DMS 273 (cell line): ENCODE measurements around the gene AJAP1.

Source experiments
- DNase-seq: peaks from one replicate; lab custom pipeline; 2025; ENCODE audit not compliant: unreplicated experiment; lab: John Stamatoyannopoulos, UW

Gene AJAP1

DNA sequence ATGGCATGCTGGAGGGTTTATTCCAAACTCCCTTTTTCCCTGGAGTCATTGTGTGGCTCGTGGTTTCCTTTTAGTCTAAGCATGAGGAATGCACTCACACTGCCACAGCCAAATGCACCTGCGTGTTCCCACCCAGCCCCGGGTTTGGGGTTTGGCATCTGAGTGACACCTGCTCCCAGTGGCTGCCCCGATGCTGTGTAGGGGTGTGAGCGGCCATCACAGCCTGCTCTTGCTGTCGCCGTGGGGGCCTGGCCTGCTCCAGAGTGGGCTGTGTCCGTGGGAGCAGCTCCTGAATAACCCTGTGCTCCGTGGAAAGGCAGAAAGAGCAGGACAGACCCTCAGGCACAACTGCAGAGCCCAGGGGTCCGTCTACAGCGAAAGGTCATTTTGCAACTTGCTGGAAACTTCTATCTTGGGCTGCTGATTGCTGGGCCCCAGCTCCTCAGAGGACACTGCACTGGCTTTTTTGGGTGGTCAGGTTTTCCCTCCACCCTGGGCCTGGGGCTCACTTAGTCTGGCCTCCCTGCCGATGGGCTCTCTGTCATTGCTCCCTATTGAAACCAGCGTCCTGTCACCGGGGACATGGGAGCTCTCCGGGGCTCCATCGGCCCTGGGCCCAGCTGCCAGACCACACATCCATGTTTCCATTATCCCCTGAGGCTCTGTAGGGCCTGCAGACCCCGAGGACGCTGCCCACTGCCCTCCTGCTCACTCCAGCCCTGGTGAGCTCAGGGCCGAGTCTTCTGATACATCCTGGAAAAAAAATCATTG, 74.1 kb downstream of the AJAP1 start:
- DNase-seq, result no peak

DNA sequence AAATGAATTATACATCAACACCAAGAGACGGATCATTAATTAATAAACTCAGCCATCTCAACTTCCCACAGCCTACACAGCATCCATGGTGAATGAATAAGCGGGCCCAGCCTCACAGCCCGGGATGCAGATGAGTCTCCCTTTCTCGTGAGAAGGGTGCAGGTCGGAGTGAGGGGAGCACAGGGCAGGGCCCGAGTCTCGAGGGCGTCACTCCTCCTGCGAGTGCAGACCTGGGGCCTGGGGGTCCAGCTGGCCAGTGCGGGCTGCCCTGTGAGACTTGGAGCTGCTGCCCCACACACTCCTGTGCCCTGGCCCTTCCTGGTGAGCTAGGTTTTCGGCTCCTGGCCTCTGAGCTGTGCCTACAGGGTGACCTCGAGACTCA, 74.7 kb downstream of the AJAP1 start:
- no peak for DNase-seq

DNA sequence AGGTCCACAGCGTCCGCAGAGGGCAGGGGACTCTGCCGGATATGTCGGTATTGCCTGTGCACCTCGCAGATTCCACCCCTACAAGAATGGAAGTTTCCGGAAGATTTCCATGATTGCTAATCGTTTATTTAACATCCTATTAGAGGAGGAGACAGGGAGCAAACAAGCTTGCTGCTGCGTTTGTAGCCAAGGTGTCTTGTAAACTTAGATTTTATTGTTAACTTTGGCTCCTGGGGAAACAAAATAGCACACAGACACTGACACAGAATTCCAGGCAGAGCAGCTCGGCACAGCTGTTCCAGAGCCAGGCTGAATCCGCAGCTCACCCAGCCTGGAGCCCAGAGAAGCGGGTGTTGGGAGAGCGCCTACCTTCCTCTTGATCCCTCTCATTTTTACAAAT, 75.7 kb downstream of the AJAP1 start:
- DNase-seq, result no peak

DNA sequence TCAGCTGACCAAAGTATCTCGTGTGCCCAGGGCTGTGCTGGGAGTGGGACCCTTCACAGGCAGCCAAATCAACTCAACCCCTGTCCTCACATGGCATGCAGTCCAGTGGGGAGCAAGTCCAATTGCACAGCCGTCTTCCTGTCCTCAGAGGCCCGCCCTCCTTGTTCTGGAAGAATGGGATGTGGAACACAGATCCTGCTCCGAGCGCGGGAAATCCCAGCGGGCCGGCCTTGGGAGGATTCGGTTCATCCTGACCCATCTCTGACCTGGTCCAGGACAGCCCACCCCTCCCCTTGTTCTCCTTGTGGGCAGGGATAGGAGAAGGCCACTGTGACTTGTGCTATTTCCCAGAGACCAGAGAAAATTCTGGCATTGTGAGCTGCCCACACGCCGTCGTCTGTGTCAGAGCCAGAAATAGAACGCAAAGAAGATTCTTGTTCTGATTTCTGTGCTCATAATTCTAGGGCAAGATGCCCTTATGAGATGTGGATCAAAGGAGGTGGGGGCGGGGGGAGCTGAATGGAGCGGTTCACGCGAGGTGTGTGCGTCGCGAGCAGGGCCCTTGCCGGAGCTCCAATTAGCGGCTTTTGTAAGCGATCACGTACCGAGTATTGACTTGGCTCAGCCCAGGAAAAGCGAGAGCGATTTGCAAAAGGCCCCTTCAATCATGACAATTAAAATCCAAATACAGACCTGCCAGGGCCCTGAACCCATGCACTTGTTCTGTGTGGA, 79.2 kb downstream of the AJAP1 start:
- DNase-seq, result no peak

DNA sequence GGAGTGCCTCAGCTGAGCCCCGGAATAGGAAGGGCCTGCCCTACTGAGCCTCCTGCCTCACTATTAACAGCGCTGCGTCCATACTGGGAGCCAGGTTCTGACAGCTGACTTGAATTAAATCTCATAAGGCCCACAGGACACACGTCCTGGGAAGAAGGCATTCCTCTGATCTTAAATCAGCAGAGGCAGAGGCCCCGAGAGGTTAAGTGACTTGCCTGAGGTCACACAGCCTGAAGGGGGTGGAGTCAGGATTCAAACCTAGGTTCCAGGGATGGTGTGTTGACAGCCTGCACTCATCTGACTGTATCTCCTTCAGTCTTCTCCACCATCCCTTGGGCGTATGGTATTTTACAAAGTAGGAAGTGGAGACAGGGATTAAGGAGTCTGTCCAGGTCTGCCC, 79.8 kb downstream of the AJAP1 start:
- no peak for DNase-seq

DNA sequence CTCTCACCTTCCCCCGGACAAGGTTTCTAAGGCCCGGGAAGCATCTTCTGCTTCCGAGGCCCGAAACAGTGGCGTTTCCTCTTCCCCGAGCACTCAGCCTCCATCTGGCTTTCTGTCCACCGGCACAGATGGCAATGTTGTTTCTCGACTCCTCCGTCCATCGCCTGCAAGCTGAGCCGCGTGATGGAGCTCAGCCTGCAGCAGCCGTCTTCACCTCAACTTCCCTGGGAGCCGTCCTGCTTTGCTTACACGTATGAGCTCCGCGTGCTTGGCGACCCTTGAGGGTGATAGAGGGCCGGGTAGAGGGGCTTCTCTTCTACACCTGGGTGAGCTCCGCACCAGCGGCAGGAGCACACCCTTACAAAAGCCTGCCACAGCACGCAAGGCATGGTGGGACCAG, 80.4 kb downstream of the AJAP1 start:
- DNase-seq, result peak; percentile 33

DNA sequence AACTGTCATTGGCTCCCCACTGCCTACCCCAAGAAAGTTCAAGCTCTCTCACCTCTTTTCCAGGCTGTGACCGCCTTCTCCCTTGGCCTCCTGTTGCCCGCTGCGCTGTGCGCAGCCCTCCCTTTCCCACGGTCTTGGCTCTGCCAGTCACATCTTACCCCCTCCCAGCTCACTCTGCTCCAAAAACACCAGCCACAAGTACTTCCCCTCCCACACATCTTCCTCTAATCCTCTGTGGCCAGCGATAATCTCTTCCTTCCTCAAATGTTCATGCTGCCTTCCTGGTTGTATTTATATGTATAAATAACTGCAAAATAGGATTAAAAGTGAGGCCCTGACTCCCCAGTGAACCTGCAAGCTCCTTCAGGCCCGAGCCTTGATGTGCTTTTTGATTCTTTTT, 81.8 kb downstream of the AJAP1 start:
- no peak for DNase-seq

DNA sequence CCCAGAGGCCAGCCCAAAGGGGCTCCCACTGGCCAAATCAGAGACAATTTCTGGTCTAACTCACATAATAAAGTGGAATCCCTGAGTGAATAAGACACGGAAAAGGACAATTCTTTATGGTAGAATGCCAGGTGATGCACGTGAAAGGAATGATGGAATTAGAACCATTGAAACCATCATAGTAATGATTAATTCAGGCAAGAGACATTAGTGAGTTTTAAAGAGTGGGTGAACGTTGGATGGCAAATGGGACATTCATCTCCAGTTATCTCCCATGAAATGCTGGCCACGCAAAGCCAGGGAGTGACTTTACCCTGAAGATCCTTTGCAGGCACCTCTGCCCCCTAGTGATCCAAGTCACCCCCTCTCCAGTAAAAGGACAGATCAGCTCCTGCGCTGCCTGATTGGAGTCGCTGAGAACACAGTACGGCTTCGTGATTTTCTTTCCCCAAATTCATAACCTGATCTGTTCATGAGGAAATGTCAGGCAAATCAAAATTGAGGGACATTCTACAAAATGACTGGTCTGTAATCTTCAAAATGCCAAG, 87.5 kb downstream of the AJAP1 start:
- no peak for DNase-seq

DNA sequence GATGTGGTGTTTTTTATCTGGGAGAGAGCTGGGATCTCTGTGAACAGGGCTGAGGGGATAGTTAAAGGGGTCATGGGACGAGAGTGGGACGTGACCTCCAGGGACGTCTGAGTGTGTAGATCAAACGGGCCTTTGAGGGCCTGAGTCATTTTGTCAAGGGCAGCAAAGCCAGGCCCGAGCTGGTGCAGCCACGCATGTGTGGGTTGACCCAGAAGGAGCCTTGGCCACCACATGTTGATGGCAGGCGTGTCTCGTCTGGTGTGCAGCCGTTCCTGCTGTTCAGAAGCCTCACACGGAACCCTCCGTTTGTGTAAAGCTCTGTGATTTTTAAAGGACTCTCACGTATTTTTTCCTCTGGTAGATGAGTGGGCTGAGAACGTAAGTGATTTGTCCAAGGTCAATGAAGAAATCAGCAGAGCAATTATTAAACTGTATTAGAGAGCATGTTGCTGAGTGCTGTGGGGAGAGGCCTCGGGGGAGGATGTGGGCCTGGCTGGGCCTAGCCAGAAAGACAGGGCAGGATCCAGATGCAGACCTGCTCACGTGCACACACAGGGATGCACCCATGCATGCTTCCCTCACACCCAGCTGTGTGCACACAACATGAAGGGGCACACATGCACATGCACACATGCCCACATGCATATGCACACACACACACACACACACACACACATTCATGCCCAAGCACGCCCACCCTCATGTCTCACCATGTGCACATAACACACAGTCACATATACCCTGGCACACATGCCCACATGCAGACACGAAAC, 89.8 kb downstream of the AJAP1 start:
- DNase-seq, result no peak

DNA sequence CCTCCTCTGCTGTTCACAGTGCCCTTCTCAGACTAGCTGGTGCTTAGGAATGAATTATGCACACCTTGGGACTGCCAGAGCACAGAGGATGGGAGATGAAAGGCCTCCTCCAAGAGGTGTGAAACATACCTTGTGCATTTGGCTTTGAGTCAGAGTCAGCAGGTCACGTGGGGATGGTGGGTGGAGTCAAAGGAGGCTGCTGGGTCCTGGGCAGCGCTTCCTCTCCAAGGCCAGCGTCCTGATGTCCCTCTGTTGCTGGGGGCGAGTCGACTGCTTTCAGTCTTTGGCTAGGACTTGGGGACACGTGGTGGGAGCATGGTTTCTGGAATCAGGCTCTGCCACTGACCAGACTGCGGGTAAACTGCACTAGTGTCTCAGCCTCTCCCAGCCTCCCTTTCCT, 91.2 kb downstream of the AJAP1 start:
- DNase-seq, result no peak

DNA sequence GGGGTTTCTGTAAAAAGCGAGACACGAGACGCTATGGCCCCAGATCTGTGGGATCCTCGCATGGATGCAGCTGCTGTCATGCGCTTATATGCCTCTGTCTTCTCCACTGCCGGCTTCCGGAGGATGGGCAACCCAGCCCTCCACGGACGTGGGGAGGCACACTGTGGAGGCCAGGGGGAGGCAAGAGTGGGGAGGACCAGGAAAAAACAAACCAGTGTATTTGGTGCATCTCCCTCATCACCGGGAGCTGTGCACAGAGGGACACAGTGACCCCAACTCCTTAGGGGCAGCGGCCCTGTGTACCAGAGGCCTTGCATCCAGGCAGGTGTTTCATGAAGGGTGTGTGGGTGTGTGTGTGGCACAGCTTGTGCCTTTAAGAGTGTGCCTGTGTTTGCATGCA, 95.0 kb downstream of the AJAP1 start:
- no peak for DNase-seq

DNA sequence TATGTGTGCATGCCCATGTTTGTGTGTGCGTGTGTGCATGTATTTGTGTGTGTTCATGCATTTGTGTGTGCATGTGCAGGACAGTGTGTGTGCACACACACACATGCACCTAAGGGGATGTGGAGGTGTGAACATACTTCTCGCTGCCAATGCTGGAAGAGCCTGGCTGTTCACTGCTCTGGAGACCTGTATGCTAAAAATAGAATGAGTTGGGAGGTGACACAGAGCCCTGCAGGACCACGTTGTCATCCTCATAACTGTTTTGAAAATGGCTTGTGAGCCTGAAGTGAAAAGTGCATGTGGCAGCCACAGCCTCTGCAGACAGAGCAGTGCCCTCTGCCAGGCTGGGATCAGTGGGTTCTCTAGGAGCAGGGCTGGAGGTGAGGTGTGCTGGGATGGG, 95.8 kb downstream of the AJAP1 start:
- DNase-seq, result no peak

DNA sequence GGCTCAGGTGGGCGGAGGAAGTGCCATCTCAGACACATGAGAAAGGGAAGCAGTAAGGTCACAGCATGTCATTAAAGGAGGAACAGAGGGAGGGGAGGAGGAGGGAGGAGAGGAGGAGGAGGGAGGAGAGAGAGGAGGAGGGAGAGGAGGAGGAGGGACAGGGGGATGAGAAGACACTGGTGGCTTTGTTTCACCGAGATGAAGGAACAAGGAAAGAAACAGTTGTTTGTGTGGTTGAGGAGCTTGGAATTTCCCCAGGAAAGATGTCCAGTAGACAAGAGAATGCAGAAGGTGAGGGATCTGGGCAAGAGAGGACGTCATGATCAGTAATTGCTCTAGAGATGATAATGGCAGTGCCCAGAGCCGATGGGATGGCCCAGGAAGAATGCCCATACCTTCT, 97.7 kb downstream of the AJAP1 start:
- DNase-seq, result no peak

DNA sequence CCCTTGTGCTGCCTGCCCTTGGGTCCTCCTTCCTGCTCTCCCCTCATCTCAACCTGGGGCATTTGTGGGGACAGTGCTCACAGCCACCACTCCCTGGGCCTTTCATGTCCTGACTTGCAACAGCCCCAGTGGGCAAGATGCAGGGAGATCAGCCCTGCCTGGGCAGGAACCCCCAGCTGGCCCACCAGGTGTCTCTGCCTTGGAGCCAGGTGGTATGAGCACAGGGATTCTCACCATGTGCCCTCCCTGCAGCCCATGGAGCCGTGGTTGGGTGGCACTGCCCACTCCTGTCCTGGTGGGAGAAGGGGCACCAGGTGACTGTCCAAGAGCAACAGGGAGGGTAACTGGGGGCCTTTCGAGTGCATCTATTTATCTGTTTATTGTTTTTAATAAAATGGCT, 100.4 kb downstream of the AJAP1 start:
- DNase-seq, result no peak

DNA sequence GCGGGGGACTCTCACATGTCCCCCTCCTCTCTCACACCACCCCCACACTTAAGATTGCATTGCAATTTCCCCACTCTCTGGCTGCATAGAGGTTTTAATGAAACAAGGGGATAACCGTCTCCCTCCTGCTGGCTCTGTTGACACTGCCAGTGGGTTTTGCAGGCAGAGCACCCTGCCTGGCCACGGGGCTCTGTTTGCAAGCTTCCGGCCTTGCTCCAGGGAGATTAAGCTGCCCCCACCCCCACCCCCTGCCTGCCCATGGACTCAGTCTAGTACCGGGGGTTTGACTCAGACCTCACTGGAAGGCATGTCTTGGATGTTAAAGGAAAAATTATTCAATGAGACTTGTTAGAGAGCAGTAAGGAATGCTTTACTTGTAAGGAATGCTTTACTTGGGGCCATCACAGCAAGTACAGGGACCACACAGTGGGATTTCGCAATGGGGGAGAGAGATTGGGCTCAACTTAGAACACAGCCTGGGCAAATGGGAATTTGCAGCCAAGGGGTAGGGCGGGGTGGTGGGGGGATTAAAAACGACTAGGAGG, 101.0 kb downstream of the AJAP1 start:
- DNase-seq, result no peak

DNA sequence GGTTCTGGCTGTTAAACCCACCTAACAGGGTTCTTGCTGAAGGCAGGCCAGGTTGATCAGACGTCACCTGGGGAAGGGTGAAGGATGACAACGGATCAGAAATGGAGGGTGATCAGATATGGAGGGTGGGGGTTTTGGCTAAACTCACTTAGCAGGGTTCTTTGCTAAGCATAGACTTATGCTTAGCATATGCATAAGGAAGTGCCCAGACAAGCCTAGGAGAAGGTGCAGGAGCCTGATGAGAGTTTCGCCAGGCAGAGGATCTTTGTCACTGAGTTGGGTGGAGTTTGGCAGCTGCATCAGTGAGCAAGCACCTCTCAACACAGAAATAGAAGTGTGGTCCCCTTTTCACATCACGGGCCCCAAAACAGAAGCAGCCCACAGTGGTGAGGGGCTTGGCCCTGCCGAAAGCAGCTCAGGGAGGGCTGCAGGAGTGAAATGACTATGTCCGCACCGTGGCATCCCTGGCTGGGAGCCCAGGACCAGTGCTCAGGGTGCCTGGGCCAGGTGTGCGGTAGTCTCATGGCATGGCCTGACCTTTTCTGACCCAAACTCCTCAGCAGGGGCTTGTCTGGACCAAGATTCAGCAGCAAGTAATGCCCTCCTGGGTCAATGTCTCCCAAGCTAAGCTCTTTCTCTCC, 101.6 kb downstream of the AJAP1 start:
- DNase-seq, result no peak

DNA sequence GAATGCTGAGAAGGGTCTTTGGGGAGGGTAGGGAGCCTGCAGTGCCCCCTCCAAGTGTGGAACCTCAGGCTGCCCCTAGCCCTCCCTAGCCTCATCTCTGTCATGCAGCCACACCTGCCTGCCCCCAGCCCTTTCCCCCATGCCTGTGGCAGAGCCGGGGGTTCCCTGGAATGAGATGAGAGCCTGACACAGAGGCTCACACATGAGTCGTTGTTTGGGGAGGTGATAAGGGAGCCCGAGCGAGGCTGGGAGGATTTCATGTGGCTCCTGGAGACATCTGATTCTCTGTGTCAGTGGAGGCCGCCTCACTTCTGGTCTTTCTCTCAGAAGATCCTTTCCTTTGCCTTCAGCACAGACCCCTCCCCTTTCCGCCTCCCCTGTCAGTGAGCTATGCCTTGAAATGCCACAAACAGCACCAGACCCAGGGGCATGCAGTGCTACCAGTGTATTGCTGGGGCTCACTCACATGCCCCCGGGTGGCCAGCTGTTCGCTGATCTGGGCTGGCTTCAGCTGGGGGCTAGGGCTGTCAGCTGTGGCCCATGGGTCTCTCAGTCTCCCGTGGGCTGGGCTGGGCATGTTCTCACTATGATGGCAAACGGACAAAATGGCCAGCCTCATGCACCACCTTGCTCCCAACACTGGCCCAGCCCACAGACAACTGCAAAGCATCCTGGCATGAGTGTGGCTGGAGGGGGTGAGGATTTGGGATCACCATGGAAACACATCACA, 102.6 kb downstream of the AJAP1 start:
- DNase-seq, result no peak

DNA sequence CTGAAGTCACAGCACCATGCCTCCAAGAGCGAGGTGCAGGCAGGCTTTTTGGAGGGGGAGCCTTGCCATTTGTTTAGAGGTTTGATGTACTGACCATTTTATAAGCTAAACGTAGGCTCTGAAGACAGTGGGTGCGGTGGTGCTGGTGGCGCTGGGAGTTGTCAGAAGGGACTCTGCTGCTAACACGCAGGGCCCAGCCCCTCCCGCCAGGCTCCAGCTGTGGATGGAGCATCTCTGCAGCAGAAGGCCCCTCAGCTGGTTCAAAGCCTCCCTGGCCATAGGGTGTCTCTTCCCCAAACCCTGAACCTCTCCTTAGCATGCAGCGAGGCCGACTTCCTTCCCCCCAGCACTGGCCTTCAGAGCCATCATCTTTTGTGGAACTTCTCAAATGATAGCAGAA, 105.3 kb downstream of the AJAP1 start:
- DNase-seq, result no peak

DNA sequence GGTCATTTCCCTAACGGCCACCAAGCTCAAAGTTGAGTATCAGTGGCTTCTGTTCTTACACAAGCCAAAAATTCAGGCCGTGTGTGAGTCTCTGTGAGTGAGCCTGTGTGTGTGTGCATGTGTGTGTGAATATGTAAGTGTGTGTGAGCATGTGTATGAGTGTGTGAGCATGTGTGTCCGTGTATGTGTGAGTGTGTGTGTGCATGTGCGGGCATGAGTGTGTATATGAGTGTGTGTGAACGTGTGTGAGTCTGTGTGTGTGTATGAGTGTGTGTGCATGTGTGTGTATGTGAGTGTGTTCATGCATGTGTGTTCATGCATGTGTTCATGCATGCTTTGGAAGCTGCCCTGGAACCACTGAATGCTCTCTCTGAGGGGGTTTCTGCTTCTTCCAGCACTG, 105.7 kb downstream of the AJAP1 start:
- DNase-seq, result no peak

DNA sequence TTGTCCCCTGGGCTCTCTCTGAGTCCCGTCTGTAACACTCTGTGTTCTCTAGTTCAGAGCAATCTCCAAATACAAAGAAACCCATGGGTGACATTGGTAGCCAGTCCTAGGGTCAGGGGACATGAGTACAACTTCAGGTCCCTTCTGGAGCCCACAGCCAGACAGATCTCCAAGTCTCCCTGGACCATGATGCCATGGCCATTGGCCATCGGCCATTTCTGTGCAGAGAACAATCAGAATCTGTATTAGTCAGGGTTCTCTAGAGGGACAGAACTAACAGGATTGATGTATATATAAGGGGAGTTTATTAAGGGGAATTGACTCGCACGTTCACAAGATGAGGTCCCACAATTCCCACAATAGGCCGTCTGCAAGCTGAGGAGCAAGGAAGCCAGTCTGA, 106.9 kb downstream of the AJAP1 start:
- no peak for DNase-seq
